CD4-positive, alpha-beta T cell treated with Interleukin-17A for 1 hour (primary cell): ENCODE measurements around the gene NAA38.
"Not testable (repeated sequence)": the region's sequence is repeated elsewhere in the genome, so short reads cannot be mapped to it uniquely, and the experiment has no call there.

Experiments used
- DNase-seq: peaks from one replicate; pipeline ENCODE4 v3.0.0-alpha.2; 2020

NAA38 gene

DNA sequence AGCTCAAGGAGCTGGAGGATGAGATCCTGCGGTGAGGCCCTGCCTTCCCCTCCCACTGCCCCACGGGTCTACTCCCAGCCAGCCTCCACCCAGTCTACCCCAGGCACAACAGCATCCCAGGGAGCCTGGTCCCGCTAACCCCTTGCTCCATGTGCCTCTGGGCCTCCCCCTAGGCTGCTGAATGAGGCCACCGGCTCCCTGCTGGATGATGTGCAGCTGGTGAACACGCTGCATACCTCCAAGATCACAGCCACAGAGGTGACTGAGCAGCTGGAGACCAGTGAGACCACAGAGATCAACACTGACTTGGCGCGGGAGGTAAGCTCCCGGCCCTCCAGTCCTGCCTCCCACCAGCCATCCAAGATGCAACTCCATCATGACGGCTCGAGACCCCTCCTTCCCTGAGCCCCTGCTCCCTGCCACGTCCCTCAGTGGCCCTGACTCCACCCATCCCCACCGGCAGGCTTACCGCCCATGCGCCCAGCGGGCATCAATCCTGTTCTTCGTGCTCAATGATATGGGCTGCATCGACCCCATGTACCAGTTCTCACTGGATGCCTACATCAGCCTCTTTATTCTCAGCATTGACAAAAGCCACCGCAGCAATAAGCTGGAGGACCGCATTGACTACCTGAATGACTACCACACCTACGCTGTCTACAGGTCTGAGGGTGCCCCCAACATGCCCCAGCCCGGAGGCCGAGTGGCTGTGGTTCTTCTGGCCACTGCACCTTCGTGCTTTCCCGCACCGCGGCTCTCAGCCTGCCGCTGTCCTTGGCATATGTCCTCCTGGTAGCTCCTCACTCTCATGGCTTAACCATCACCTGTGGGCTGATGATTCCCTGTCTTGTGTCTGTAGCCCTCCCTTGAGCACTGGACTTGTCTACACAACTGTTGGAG, 38.4 kb downstream of the NAA38 start:
- no peak for DNase-seq

DNA sequence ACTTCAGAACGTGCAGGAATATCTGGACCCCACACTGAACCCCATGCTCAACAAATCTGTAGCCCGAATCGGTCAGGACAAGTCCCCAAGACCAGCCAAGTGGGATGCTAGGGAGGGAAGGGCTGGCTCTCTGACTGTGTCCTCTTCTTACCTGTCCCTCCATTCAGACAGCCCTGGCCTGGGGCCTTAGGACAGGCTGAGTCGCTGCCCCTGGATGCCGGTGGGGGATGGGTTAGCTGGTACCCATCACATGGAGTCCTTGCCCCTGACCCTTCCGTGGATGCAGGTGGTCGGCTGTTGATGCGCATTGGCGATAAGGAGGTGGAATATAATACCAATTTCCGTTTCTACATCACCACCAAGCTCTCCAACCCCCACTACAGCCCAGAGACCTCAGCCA, 39.3 kb downstream of the NAA38 start:
- no peak for DNase-seq

DNA sequence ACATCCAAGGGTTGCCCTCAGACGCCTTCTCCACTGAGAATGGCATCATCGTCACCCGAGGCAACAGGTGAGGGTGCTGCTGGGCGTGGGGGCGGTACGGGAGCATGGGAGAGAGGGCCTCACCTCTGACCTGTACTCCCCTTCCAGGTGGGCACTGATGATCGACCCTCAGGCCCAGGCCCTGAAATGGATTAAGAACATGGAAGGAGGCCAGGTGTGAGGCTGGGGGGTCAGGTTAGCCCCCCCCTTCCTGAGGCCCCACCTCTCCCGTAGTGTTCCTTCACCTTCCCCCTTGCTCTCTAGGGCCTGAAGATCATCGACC, 39.8 kb downstream of the NAA38 start:
- DNase-seq: no peak

DNA sequence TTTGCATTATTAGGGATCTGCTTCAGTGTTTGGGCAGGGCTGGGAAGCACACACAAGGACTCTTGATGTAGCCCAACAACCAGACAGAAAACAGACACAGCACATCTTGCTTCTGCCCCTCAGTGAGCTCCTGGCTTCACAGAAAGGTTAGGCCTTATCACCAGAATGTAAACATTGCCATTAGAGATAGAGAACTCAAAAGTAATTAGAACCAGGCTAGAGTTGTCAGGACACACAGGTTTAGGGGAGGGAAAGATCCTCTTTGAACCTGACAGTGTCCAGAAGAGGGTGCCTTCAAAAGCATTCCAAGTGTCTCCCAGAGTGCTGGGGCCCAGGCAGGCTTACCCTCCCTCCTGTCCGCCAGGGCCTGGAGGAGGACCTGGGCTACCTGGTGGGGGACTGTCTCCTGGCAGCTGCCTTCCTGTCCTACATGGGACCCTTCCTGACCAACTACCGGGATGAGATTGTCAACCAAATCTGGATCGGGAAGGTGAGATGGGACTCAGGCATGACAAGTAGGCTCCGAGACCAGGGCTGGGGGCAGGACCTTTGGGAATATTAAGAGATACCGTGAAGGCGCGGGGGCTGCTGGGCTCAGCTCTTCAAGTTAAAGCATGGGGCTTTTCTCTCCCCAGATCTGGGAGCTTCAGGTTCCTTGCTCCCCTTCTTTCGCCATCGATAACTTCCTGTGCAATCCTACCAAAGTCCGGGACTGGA, 40.3 kb downstream of the NAA38 start:
- no peak for DNase-seq

DNA sequence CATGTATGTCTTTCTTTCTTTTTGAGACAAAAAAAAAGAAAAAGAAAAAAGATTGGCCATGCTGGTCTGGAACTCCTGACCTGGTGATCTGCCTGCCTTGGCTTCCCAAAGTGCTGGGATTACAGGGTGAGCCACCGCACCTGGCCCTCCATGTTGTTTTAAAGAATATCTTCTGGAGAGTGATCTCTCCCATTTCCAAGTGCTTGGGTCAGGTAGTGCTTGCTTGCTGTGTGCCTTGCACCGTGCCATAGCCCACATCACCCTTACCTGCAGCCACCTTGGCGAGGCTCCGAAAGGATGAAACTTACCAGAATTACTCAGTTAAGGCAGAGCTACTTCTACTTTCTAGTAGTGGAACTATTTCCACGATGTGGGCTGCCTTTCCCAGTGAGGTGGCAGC, 42.4 kb downstream of the NAA38 start:
- no peak for DNase-seq

- DNase-seq: no peak
Measured at GRCh38 chr17:7811251-7811650, 46.1 kb downstream of the NAA38 start.

- DNase-seq: not testable (repeated sequence)
Measured at GRCh38 chr17:7809791-7810343, 47.5 kb downstream of the NAA38 start.

DNA sequence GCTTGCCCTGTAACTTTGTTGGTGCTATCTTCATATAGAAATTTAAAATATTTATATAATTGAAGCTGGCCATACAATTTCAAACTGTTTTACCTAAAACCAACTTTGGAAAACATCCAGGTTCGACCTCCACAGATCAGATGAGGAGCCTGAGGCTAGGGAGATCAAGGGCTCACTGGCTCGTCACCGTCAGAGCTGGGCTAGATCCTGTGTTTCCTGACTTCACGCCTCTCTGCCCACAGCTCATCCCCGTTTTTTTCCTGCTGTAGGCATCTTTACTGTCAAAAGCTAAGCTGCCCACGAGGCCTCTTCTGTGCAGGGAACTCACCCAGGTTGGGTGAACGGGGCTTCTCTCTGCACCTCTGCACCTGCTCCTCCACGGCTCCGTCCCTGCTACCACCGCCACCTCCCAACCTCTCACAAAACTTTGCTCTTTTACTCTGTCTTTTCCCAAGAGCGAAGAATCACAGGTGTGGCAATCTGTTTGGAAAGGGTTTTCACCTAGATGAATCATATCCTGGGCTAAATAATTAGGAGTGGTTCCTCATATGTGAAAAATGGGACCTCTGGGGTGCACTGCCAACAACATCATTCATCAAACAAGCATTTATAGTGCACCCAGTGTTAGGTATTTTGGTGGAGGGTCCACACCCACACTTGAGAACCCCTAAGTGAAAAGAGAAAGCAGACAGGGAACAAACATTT, 48.1 kb downstream of the NAA38 start:
- no peak for DNase-seq

DNA sequence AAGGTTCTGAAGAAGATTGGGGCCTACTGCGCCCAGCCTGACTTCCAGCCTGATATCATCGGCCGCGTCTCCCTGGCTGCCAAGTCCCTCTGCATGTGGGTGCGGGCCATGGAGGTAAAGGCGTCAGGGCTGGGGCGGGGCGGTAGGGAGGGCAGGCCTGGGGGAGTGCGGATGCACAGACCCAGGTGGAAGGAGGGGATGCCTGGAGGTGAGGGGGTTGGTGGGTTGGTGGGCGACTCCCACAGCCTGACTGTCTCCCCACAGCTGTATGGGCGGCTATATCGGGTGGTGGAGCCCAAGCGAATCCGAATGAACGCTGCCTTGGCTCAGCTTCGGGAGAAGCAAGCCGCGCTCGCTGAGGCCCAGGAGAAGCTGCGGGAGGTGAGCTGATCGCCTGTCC, 50.2 kb downstream of the NAA38 start:
- no peak for DNase-seq
